HG03108 (cell line): ENCODE measurements around the gene SLIT3.
"Not testable (repeated sequence)": the region's sequence is repeated elsewhere in the genome, so short reads cannot be mapped to it uniquely, and the experiment has no call there.

ENCODE experiments used
- ATAC-seq: cut with Tn5 transposase; IDR thresholded peaks from one replicate; pipeline ENCODE4 v1.9.1; 2021; ENCODE audit warnings: moderate library complexity; ENCODE audit not compliant: unreplicated experiment

Gene SLIT3

GRCh38 chr5:169116961-169117461, 183.9 kb downstream of the SLIT3 start:
- no peak for ATAC-seq

- no peak for ATAC-seq
Observed at GRCh38 chr5:169115461-169116124, 185.3 kb downstream of the SLIT3 start.

- ATAC-seq, result no peak
Observed at GRCh38 chr5:169114466-169115065, 186.4 kb downstream of the SLIT3 start.

GRCh38 chr5:169112016-169112415, 188.9 kb downstream of the SLIT3 start:
- no peak for ATAC-seq

- ATAC-seq, result no peak
Observed at GRCh38 chr5:169106911-169107706, 193.8 kb downstream of the SLIT3 start.

GRCh38 chr5:169105582-169105981, 195.4 kb downstream of the SLIT3 start:
- ATAC-seq, result not testable (repeated sequence)

GRCh38 chr5:169104937-169105494, 195.9 kb downstream of the SLIT3 start:
- ATAC-seq, result no peak

- no peak for ATAC-seq
Observed at GRCh38 chr5:169103586-169104181, 197.3 kb downstream of the SLIT3 start.

GRCh38 chr5:169101966-169102365, 199.0 kb downstream of the SLIT3 start:
- ATAC-seq, result no peak

- no peak for ATAC-seq
Observed at GRCh38 chr5:169100735-169101075, 200.2 kb downstream of the SLIT3 start.

GRCh38 chr5:169099801-169100734, 200.9 kb downstream of the SLIT3 start:
- no peak for ATAC-seq

GRCh38 chr5:169098331-169099121, 202.4 kb downstream of the SLIT3 start:
- ATAC-seq, result no peak

GRCh38 chr5:169097374-169098326, 203.3 kb downstream of the SLIT3 start:
- no peak for ATAC-seq

- ATAC-seq, result no peak
Observed at GRCh38 chr5:169095976-169096375, 205.0 kb downstream of the SLIT3 start.

- no peak for ATAC-seq
Observed at GRCh38 chr5:169095410-169095960, 205.5 kb downstream of the SLIT3 start.

- no peak for ATAC-seq
Observed at GRCh38 chr5:169094586-169095409, 206.1 kb downstream of the SLIT3 start.

- ATAC-seq, result no peak
Observed at GRCh38 chr5:169091396-169091980, 209.5 kb downstream of the SLIT3 start.
